ENCODE results near the gene COMMD9.

COMMD9 gene

DNA sequence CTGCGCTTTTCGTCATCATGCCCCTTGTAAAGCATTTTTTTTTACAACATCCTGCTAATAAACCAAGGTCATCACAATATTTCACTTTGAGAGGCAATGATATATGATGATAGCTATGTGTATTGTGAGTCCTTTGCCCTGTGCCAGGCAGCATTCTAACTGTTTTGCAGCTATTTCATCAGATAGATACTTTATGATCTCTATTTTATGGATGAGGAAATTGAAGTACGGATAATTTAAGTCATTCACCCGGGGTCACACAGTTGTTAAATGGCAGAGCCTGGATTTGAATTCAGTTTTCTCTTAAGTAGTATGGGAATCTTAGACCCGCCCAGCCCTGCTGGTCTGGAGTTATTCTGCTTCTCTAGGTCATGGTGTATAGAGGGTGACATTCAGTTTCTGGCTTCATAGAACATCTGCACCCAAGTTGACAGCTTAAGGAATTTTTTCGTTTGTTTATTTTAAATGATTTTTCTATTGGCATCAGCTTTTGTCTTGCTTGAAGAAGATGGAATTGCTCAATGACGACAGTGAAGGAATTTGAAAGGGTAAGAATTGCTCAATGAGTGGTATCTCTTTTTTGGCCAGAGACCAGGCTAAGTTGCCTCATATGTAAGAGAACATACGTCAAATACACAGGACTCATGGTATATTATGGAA is 7.8 kb upstream of the COMMD9 start:
- no peak overlapping the region for H3K27ac ChIP-seq (ENCODE audit: extremely low read depth, low read depth, low read length)
- H3K9me3 ChIP-seq (ENCODE audit: control insufficient read depth, insufficient read depth, low read depth, low read length), result no peaks in the 10 kb centered on the region
- no peak for TF ChIP-seq MYNN (tag by site-specific recombination; IDR thresholded peaks at IDR 0.05; ENCODE audit: borderline replicate concordance)
- no peak for TF ChIP-seq ZNF488 (tag by site-specific recombination; IDR thresholded peaks at IDR 0.05)
- TF ChIP-seq, protein P1, sequence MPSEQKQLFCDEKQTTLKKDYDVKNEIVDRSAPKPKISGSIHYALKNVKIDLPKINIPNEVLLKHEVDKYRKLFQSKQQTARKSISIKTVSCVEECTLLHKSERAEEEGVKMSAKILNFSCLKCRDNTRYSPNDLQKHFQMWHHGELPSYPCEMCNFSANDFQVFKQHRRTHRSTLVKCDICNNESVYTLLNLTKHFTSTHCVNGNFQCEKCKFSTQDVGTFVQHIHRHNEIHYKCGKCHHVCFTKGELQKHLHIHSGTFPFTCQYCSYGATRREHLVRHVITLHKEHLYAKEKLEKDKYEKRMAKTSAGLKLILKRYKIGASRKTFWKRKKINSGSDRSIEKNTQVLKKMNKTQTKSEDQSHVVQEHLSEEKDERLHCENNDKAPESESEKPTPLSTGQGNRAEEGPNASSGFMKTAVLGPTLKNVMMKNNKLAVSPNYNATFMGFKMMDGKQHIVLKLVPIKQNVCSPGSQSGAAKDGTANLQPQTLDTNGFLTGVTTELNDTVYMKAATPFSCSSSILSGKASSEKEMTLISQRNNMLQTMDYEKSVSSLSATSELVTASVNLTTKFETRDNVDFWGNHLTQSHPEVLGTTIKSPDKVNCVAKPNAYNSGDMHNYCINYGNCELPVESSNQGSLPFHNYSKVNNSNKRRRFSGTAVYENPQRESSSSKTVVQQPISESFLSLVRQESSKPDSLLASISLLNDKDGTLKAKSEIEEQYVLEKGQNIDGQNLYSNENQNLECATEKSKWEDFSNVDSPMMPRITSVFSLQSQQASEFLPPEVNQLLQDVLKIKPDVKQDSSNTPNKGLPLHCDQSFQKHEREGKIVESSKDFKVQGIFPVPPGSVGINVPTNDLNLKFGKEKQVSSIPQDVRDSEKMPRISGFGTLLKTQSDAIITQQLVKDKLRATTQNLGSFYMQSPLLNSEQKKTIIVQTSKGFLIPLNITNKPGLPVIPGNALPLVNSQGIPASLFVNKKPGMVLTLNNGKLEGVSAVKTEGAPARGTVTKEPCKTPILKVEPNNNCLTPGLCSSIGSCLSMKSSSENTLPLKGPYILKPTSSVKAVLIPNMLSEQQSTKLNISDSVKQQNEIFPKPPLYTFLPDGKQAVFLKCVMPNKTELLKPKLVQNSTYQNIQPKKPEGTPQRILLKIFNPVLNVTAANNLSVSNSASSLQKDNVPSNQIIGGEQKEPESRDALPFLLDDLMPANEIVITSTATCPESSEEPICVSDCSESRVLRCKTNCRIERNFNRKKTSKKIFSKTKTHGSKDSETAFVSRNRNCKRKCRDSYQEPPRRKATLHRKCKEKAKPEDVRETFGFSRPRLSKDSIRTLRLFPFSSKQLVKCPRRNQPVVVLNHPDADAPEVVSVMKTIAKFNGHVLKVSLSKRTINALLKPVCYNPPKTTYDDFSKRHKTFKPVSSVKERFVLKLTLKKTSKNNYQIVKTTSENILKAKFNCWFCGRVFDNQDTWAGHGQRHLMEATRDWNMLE (tag by site-specific recombination; conservative IDR thresholded peaks at IDR 0.05; ENCODE audit: low read depth), result no peak
- no peak for TF ChIP-seq ZNF830 (tag by site-specific recombination; IDR thresholded peaks at IDR 0.05; ENCODE audit: low read depth)
- TF ChIP-seq, protein P2, sequence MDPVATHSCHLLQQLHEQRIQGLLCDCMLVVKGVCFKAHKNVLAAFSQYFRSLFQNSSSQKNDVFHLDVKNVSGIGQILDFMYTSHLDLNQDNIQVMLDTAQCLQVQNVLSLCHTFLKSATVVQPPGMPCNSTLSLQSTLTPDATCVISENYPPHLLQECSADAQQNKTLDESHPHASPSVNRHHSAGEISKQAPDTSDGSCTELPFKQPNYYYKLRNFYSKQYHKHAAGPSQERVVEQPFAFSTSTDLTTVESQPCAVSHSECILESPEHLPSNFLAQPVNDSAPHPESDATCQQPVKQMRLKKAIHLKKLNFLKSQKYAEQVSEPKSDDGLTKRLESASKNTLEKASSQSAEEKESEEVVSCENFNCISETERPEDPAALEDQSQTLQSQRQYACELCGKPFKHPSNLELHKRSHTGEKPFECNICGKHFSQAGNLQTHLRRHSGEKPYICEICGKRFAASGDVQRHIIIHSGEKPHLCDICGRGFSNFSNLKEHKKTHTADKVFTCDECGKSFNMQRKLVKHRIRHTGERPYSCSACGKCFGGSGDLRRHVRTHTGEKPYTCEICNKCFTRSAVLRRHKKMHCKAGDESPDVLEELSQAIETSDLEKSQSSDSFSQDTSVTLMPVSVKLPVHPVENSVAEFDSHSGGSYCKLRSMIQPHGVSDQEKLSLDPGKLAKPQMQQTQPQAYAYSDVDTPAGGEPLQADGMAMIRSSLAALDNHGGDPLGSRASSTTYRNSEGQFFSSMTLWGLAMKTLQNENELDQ (tag by site-specific recombination; IDR thresholded peaks at IDR 0.05; ENCODE audit: low read depth), result no peak
- ChIA-PET POLR2A (interaction anchor here (0.6 kb wide), 1 partner anchor 171 kb away, joined by 4 read pairs; no protein-coding TSS in a partner anchor), CTCF (interaction anchor here (0.6 to 14.2 kb wide), 8 partner anchors 10 to 897 kb away, joined by 3 to 247 read pairs (median 4); no protein-coding TSS in a partner anchor)
- H3K36me3 ChIP-seq (ENCODE audit: control insufficient read depth in 2 of 2, insufficient read depth in 1 of 2, low read length in 2 of 2), result no peaks in the 10 kb centered on the region
- H3K4me1 ChIP-seq (ENCODE audit: control insufficient read depth, insufficient read depth, low read length), result no peaks in the 10 kb centered on the region
- no peak overlapping the region for H3K4me3 ChIP-seq (ENCODE audit: low read depth, low read length)

GRCh38 chr11:36295926-36296325 is 6.7 kb upstream of the COMMD9 start, which contains the start of gene PRR5L:
PRR5L (plus strand) TSS chr11:36296288; CDS start chr11:36401122, 104,834 bp downstream.
- no peaks in the 10 kb centered on the region for H3K36me3 ChIP-seq (ENCODE audit: control insufficient read depth in 2 of 2, insufficient read depth in 1 of 2, low read length in 2 of 2)
- no peaks in the 10 kb centered on the region for H3K4me1 ChIP-seq (ENCODE audit: control insufficient read depth, insufficient read depth, low read length)
- TF ChIP-seq WT1 (tag by site-specific recombination; IDR thresholded peaks at IDR 0.05), result no peak
- no peak for TF ChIP-seq ZNF645 (tag by site-specific recombination; IDR thresholded peaks at IDR 0.05)
- TF ChIP-seq, protein P1 (tag by site-specific recombination; conservative IDR thresholded peaks at IDR 0.05; ENCODE audit: low read depth), result no peak
- TF ChIP-seq ZNF221 (tag by site-specific recombination; IDR thresholded peaks at IDR 0.05; ENCODE audit: borderline replicate concordance), result no peak
- TF ChIP-seq ZNF660 (tag by site-specific recombination; IDR thresholded peaks at IDR 0.05), result no peak
- no peak within 1 kb of the TSS for H3K4me3 ChIP-seq (ENCODE audit: low read depth, low read length)
- CTCF ChIA-PET, result interaction anchor here (0.8 to 14.2 kb wide), 6 partner anchors 11 to 474 kb away, joined by 3 to 247 read pairs (median 26); no protein-coding TSS in a partner anchor
- H3K27ac ChIP-seq (ENCODE audit: extremely low read depth, low read depth, low read length), result no peak within 1 kb of the TSS
- POLR2A ChIA-PET, result no interaction called here
- no peaks in the 10 kb centered on the region for H3K9me3 ChIP-seq (ENCODE audit: control insufficient read depth, insufficient read depth, low read depth, low read length)
